K562 (cell line): ENCODE measurements around the gene SYT3. TPM values are rescaled to one million over a fixed set of nuclear protein-coding genes. Genes with fewer than 3 reads are reported as not detected.

Experiments used
- ATAC-seq: fragments of 200-7000 bp; cut with Tn5 transposase; 3 replicates; pipeline ENCODE4 v1.9.1; 2020; ENCODE audit warnings: moderate library complexity
- BruUV-seq: library from RNA; stranded (reverse); fragments of 400-500 nt; replicated peaks from 2 replicates; lab custom pipeline; 2021; lab: Mats Ljungman, UMichigan
- CTCF ChIA-PET: fragments of 300-600 bp; formaldehyde crosslinking; extraction: SDS; loops from one replicate; lab custom pipeline; 2021; ENCODE audit warnings: low intra/inter-chr PET ratio; lab: Yijun Ruan, JAX
- POLR2A ChIA-PET: fragments of 300-600, 350-650 bp; sonication (Branson Sonifier 250); formaldehyde crosslinking; extraction: SDS; loops from one replicate; lab custom pipeline; 2021; ENCODE audit warnings: antibody characterized with exemption, inconsistent platforms; lab: Yijun Ruan, JAX
- DNase-seq, 4 experiments: peaks; one replicate each; pipeline versions ENCODE4 v3.0.0 to v3.0.0-alpha.2; 2011 to 2018; ENCODE audit warnings: low spot score in 3 of 4, mixed read lengths in 3 of 4; ENCODE audit errors: extremely low read depth in 1 of 4
- FAIRE-seq: peaks from 2 replicates; lab custom pipeline; 2011; peaks lifted over from hg19 to GRCh38; lab: Jason Lieb, UNC
- H2AFZ ChIP-seq: 2 replicates; pipeline ENCODE4 v1.6.0; 2011; ENCODE audit warnings: low read depth, low read length, control low read depth, inconsistent platforms
- H3K27ac ChIP-seq: fragments of 200-600 bp; 3 replicates; pipeline ENCODE4 v1.8.0; 2011; ENCODE audit warnings: low read depth, mild to moderate bottlenecking, control low read depth, inconsistent platforms, low read length, moderate library complexity, mixed read lengths; ENCODE audit errors: extremely low read depth
- H3K27me3 ChIP-seq, 2 experiments: fragments of 300-600 bp in 1 of 2; 2 replicates in 1 of 2; 3 replicates in 1 of 2; pipeline versions ENCODE4 v1.6.0 to v1.8.0; 2011; ENCODE audit warnings: inconsistent platforms in 2 of 2, low read length in 2 of 2, mild to moderate bottlenecking in 1 of 2, mixed read lengths in 1 of 2, moderate library complexity in 1 of 2; ENCODE audit not compliant: control insufficient read depth in 2 of 2, insufficient read depth in 2 of 2
- H3K36me3 ChIP-seq: fragments of 300-600 bp; 3 replicates; pipeline ENCODE4 v1.8.0; 2011; ENCODE audit warnings: mild to moderate bottlenecking, low read length, inconsistent platforms; ENCODE audit not compliant: control insufficient read depth, insufficient read depth
- H3K4me1 ChIP-seq, 2 experiments: fragments of 200-600 bp in 1 of 2; replicated peaks in 1 of 2; 2 replicates in 1 of 2; 3 replicates in 1 of 2; pipeline versions ENCODE4 v1.5.1 to v1.8.0; 2011; ENCODE audit warnings: inconsistent platforms in 2 of 2, low read length in 2 of 2, mild to moderate bottlenecking in 1 of 2, mixed read lengths in 1 of 2, moderate library complexity in 1 of 2; ENCODE audit not compliant: control insufficient read depth in 2 of 2, insufficient read depth in 2 of 2
- H3K4me2 ChIP-seq: 2 replicates; pipeline ENCODE4 v1.6.1; 2011; ENCODE audit warnings: low read length, control low read depth, inconsistent platforms, mixed read lengths; ENCODE audit not compliant: insufficient read depth
- H3K4me3 ChIP-seq: fragments of 200-600 bp; sonication (generic), shearing (Covaris generic); 2 replicates; pipeline ENCODE4 v1.5.1; 2016; ENCODE audit warnings: control low read depth, inconsistent platforms
- H3K79me2 ChIP-seq: fragments of 200-600 bp; 3 replicates; pipeline ENCODE4 v1.8.0; 2011; ENCODE audit warnings: low read length, inconsistent platforms; ENCODE audit not compliant: control insufficient read depth, insufficient read depth
- H3K9ac ChIP-seq, 2 experiments: 2 replicates each; pipeline versions ENCODE4 v1.6.0 to v1.6.1; 2011; ENCODE audit warnings: low read depth in 2 of 2, low read length in 2 of 2, control low read depth in 1 of 2, inconsistent platforms in 1 of 2, mild to moderate bottlenecking in 1 of 2, mixed read lengths in 1 of 2; ENCODE audit not compliant: insufficient read depth in 1 of 2
- H3K9me1 ChIP-seq: one replicate; pipeline ENCODE4 v1.6.0; 2011; ENCODE audit warnings: inconsistent platforms, mild to moderate bottlenecking, low read length, moderate library complexity; ENCODE audit not compliant: control insufficient read depth, insufficient read depth
- H3K9me3 ChIP-seq: replicated peaks from 2 replicates; pipeline ENCODE4 v1.5.1; 2011; ENCODE audit warnings: low read depth, low read length, inconsistent platforms; ENCODE audit not compliant: control insufficient read depth, insufficient read depth
- H4K20me1 ChIP-seq: replicated peaks from 2 replicates; pipeline ENCODE4 v1.6.1; 2011; ENCODE audit warnings: low read length, inconsistent platforms, mixed read lengths; ENCODE audit not compliant: control insufficient read depth, insufficient read depth
- CHD4 ChIP-seq: fragments of 200-600 bp; sonication (generic); IDR thresholded peaks from 3 replicates; pipeline ENCODE4 v1.6.1; 2012; ENCODE audit warnings: low read depth, mild to moderate bottlenecking, mixed read lengths, low read length, inconsistent platforms; ENCODE audit not compliant: insufficient read depth, insufficient replicate concordance, poor library complexity, severe bottlenecking
- POLR2A ChIP-seq: fragments of 450-650 bp; conservative IDR thresholded peaks from 2 replicates; pipeline ENCODE4 v1.6.1; 2016
- RBM15 ChIP-seq: fragments of 200-400 bp; formaldehyde crosslinking; IDR thresholded peaks from 2 replicates; pipeline ENCODE4 v1.6.1; 2018; ENCODE audit warnings: mild to moderate bottlenecking, low read length, moderate library complexity; ENCODE audit not compliant: insufficient read depth
- RBM39 ChIP-seq: fragments of 200-400 bp; formaldehyde crosslinking; optimal IDR thresholded peaks from 2 replicates; pipeline ENCODE3; 2018; ENCODE audit warnings: low read depth, low read length
- RFX5 ChIP-seq: IDR thresholded peaks from 2 replicates; pipeline ENCODE4 v1.6.1; 2011; ENCODE audit warnings: low read depth, mild to moderate bottlenecking, improper control_type of control experiment, low read length
- ZNF184 ChIP-seq: sonication (generic); formaldehyde crosslinking; IDR thresholded peaks from 2 replicates; pipeline ENCODE4 v1.5.0; 2020; ENCODE audit warnings: missing genetic modification reagents
- WGBS: fragments of 100-300 bp; shearing (Covaris generic); methylation state at CpG from one replicate; pipeline ENCODE4 v1.1.6; 2016; ENCODE audit warnings: low coverage, mixed read lengths; ENCODE audit not compliant: insufficient coverage; ENCODE audit errors: missing lambda C conversion rate; 5-methylcytosine and 5-hydroxymethylcytosine counted together
- in situ Hi-C: fragments of 300-500 bp; cut with MboI; formaldehyde crosslinking; loops from 4 replicates; pipeline ENCODE4 v1.15.0; 2018; ENCODE audit warnings: inconsistent platforms, mixed read lengths
- intact Hi-C: fragments of 100-400 bp; cut with micrococcal nuclease; formaldehyde crosslinking; loops from 2 replicates; pipeline ENCODE4 v1.14.2; 2022
- polyA plus RNA-seq, 8 experiments: library from polyadenylated mRNA; depleted of rRNA in 4 of 8; stranded (reverse) in 5 of 8; unstranded in 3 of 8; fragments of >200 nt; fragmentation: Nextera tagmentation in 2 of 8; fragmentation: Illumina TruSeq in 1 of 8; extraction: Ambion mirVana in 2 of 8; extraction: Trizol in 1 of 8; gene quantifications; 2 replicates each; pipeline versions ENCODE4 v1.2.1 to v1.2.3, GENCODE V29; 2011 to 2014; ENCODE audit warnings: inconsistent platforms in 1 of 8, missing spikeins in 1 of 8
- total RNA-seq, 7 experiments: library from RNA; depleted of rRNA in 6 of 7; stranded (reverse); fragments of >200 nt in 6 of 7; fragmentation: Illumina TruSeq in 2 of 7; extraction: Trizol in 2 of 7; gene quantifications; 2 replicates each; pipeline versions ENCODE4 v1.2.1 to v1.2.3, GENCODE V29; 2011 to 2021; ENCODE audit warnings: low replicate concordance in 1 of 7
- TF ChIP-seq, protein P1 (sequence below): fragments of 450-650 bp; formaldehyde crosslinking; IDR thresholded peaks from 2 replicates; pipeline ENCODE4 v1.4.0; 2022; ENCODE audit warnings: mild to moderate bottlenecking, moderate library complexity
- TF ChIP-seq, protein P2 (sequence below): fragments of 450-650 bp; IDR thresholded peaks from one replicate; pipeline ENCODE4 v1.6.1; 2018; ENCODE audit warnings: mild to moderate bottlenecking, moderate library complexity; ENCODE audit not compliant: partially characterized antibody
- TF ChIP-seq, protein P3 (sequence below): fragments of 450-650 bp; formaldehyde crosslinking; IDR thresholded peaks from 2 replicates; pipeline ENCODE4 v1.4.0; 2022; ENCODE audit warnings: missing genetic modification characterization
- TF ChIP-seq, protein P4 (sequence below), 3 experiments: IDR thresholded peaks in 2 of 3; conservative IDR thresholded peaks in 1 of 3; 2 replicates each; pipeline ENCODE4 v1.5.1; 2011 to 2012; ENCODE audit warnings: low read length in 3 of 3, mild to moderate bottlenecking in 3 of 3, control low read depth in 2 of 3, improper control_type of control experiment in 1 of 3, inconsistent platforms in 1 of 3, low read depth in 1 of 3, mixed read lengths in 1 of 3, moderate library complexity in 1 of 3; ENCODE audit not compliant: insufficient read depth in 2 of 3
- TF ChIP-seq, protein P5 (sequence below): sonication (generic); formaldehyde crosslinking; IDR thresholded peaks from 2 replicates; pipeline ENCODE4 v1.8.1; 2023; ENCODE audit warnings: mild to moderate bottlenecking, missing genetic modification reagents

The SYT3 gene
- total and polyA plus RNA-seq, 9 of the 15 experiments (the other 6 are each of a cell fraction or from before 2014, with no cell fraction given) = 0.36 to 2.0 (median 0.54) TPM; not detected in 2

DNA sequence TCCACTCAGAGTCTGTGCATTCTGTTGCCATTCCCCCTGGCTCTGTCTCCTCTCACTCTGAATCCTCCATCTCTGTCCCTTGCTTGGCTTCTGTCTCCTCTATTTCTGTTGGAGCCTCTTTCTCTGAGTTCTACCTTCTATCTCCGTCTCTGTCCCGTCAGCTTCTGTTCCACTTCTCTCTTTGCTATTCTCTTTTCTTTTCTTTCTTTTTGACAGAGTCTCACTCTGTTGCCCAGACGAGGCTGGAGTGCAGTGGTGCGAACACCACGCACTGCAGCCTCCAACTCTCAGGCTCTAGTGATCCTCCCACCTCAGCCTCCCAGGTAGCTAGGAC, 37.6 kb downstream of the SYT3 start (continued):
- TF ChIP-seq ZNF184 (CRISPR knock-in tag) (no peak), POLR2A (peak; percentile 70; the same call in 1 of the 2 replicates), RFX5 (no peak)
- TF ChIP-seq, protein P1, sequence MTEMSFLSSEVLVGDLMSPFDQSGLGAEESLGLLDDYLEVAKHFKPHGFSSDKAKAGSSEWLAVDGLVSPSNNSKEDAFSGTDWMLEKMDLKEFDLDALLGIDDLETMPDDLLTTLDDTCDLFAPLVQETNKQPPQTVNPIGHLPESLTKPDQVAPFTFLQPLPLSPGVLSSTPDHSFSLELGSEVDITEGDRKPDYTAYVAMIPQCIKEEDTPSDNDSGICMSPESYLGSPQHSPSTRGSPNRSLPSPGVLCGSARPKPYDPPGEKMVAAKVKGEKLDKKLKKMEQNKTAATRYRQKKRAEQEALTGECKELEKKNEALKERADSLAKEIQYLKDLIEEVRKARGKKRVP = no peak
- TF ChIP-seq, protein P2, sequence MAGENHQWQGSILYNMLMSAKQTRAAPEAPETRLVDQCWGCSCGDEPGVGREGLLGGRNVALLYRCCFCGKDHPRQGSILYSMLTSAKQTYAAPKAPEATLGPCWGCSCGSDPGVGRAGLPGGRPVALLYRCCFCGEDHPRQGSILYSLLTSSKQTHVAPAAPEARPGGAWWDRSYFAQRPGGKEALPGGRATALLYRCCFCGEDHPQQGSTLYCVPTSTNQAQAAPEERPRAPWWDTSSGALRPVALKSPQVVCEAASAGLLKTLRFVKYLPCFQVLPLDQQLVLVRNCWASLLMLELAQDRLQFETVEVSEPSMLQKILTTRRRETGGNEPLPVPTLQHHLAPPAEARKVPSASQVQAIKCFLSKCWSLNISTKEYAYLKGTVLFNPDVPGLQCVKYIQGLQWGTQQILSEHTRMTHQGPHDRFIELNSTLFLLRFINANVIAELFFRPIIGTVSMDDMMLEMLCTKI = no peak
- TF ChIP-seq, protein P3, sequence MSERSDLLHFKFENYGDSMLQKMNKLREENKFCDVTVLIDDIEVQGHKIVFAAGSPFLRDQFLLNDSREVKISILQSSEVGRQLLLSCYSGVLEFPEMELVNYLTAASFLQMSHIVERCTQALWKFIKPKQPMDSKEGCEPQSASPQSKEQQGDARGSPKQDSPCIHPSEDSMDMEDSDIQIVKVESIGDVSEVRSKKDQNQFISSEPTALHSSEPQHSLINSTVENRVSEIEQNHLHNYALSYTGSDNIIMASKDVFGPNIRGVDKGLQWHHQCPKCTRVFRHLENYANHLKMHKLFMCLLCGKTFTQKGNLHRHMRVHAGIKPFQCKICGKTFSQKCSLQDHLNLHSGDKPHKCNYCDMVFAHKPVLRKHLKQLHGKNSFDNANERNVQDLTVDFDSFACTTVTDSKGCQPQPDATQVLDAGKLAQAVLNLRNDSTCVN = peak; percentile 27; the same call in 1 of the 2 replicates
- TF ChIP-seq, all 486 proteins: peak for 13

DNA sequence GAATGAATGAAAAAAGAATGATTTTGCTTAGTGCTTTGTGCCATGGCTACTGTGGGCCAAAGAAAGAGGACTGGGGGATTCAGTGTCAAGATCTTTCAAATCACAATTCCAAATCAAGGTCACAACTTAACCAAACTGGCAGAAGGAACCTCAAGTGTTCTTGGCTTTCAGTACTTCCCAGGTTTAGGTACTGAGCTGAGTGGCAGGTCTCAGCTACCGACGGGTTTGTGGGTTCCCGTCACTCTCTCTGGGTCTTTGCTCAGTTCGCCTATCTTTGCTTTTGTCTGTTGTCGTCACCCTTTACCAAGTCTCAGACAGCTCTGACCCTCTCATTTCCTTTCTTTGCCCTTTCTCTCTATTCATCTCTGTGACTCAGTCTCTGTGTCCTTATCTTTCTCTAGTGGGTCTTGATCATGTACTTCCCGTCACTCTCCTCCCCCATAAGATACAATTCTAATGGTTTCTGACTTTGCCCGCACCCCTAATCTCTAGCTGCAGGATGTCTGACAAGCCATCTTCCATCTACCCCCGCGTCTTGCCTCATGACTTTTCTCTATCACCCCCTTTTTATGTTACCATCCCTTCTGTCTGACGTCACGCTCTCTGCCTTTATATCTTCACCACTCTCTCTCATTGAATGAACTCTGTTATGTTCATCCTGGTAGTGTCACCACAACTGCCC, 38.1 kb downstream of the SYT3 start:
- CTCF ChIA-PET = no interaction called here
- DNase-seq (peak; percentile 75 to 94 (median 82)), ATAC-seq (peak; percentile 67), FAIRE-seq (peak; percentile 94)
- in situ Hi-C loops = no loop called here
- intact Hi-C loops = loop anchor here (5.0 kb wide), 1 partner anchor 64 kb away; no protein-coding TSS in a partner anchor
- 0% methylated on average over 11 of the region's 11 CpGs for WGBS
- POLR2A ChIA-PET = interaction anchor here (0.6 to 0.9 kb wide), 5 partner anchors 12 to 578 kb away, joined by 3 to 4 read pairs (median 4); no protein-coding TSS in a partner anchor
- H3K27me3 ChIP-seq = no peaks in the 10 kb centered on the region
- no peaks in the 10 kb centered on the region for H3K9me1 ChIP-seq
- 0 out of 2 replicates have a peak, but pooled peaks cover 2% of the 10 kb centered on the region for H3K9me3 ChIP-seq
- BruUV-seq = no TSS peak
- H3K9ac ChIP-seq = peak overlapping the region; percentile 57 to 73; a peak in 3 of 4 replicates
- no peaks in the 10 kb centered on the region for H3K79me2 ChIP-seq
- H4K20me1 ChIP-seq = no peaks in the 10 kb centered on the region
- H3K4me2 ChIP-seq = peak overlapping the region; percentile 63
- H3K4me3 ChIP-seq = no peak overlapping the region
- H3K27ac ChIP-seq = peak overlapping the region; percentile 77
- peak overlapping the region; percentile 43 for H2AFZ ChIP-seq
- no peaks in the 10 kb centered on the region for H3K36me3 ChIP-seq
- peaks cover 28 to 39% of the 10 kb centered on the region in 2 experiments for H3K4me1 ChIP-seq
- no peak for TF ChIP-seq RBM15
- TF ChIP-seq, protein P4, sequence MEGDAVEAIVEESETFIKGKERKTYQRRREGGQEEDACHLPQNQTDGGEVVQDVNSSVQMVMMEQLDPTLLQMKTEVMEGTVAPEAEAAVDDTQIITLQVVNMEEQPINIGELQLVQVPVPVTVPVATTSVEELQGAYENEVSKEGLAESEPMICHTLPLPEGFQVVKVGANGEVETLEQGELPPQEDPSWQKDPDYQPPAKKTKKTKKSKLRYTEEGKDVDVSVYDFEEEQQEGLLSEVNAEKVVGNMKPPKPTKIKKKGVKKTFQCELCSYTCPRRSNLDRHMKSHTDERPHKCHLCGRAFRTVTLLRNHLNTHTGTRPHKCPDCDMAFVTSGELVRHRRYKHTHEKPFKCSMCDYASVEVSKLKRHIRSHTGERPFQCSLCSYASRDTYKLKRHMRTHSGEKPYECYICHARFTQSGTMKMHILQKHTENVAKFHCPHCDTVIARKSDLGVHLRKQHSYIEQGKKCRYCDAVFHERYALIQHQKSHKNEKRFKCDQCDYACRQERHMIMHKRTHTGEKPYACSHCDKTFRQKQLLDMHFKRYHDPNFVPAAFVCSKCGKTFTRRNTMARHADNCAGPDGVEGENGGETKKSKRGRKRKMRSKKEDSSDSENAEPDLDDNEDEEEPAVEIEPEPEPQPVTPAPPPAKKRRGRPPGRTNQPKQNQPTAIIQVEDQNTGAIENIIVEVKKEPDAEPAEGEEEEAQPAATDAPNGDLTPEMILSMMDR (IDR thresholded peaks at IDR 0.05 in 2 of 3, conservative IDR thresholded peaks at IDR 0.05 in 1 of 3; ENCODE audit: insufficient read depth in 2 of 3, low read depth in 1 of 3, low read length in 3 of 3) = no peak
- TF ChIP-seq CHD4 = no peak
- TF ChIP-seq, protein P5, sequence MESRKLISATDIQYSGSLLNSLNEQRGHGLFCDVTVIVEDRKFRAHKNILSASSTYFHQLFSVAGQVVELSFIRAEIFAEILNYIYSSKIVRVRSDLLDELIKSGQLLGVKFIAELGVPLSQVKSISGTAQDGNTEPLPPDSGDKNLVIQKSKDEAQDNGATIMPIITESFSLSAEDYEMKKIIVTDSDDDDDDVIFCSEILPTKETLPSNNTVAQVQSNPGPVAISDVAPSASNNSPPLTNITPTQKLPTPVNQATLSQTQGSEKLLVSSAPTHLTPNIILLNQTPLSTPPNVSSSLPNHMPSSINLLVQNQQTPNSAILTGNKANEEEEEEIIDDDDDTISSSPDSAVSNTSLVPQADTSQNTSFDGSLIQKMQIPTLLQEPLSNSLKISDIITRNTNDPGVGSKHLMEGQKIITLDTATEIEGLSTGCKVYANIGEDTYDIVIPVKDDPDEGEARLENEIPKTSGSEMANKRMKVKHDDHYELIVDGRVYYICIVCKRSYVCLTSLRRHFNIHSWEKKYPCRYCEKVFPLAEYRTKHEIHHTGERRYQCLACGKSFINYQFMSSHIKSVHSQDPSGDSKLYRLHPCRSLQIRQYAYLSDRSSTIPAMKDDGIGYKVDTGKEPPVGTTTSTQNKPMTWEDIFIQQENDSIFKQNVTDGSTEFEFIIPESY (CRISPR knock-in tag) = 0 out of 2 replicates have a peak, but pooled peaks have one; percentile 23
- no peak for TF ChIP-seq RBM39
